Uterus (tissue), 2 donors: ENCODE measurements around the gene SH3GL3.
A peak's percentile ranks its signal among the peaks of the same experiment; 100 is the strongest.

Experiments
- POLR2A ChIP-seq, 2 donors: fragments of 450-650 bp; IDR thresholded peaks; one replicate each; pipeline ENCODE4 v1.6.1; 2016; ENCODE audit warnings: antibody characterized with exemption in 2 of 2, mild to moderate bottlenecking in 1 of 2, moderate library complexity in 1 of 2
- TF ChIP-seq, protein P1 (sequence below), 4 experiments: fragments of 200-600 bp in 2 of 4; fragments of 450-650 bp in 2 of 4; sonication (generic) in 2 of 4; IDR thresholded peaks; one replicate each; pipeline ENCODE4 v1.5.1; 2016 to 2019; ENCODE audit warnings: antibody characterized with exemption in 4 of 4, mild to moderate bottlenecking in 2 of 4, moderate library complexity in 1 of 4

DNA sequence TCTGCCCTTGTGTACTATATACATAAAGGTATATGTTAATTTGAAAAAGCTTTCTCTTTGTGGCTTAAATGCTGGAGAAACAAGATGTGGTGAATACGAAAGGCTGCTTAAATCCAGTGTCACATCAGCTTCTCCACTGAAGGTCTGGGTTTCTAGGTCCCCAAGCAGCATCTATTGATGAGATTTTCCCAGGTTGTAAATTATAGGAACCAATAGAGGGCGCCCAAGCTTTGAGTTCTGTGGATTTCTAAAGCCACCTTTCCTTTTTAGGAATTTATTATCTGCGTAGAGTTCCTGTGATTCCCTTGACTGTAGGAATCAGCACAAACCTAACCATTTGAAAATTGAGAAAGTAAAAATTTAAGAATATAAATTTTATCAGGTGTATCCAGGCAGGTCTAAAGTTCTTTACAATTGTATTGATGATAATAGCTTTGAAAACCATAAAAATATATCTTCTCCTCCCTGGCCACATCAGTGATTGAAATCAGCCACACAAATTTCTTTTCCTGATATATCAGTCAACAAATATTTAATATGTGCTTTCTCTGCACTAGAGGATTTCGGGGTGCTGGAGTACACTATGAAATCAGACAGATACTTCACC is 118.5 kb downstream of the SH3GL3 start:
- TF ChIP-seq, protein P1, sequence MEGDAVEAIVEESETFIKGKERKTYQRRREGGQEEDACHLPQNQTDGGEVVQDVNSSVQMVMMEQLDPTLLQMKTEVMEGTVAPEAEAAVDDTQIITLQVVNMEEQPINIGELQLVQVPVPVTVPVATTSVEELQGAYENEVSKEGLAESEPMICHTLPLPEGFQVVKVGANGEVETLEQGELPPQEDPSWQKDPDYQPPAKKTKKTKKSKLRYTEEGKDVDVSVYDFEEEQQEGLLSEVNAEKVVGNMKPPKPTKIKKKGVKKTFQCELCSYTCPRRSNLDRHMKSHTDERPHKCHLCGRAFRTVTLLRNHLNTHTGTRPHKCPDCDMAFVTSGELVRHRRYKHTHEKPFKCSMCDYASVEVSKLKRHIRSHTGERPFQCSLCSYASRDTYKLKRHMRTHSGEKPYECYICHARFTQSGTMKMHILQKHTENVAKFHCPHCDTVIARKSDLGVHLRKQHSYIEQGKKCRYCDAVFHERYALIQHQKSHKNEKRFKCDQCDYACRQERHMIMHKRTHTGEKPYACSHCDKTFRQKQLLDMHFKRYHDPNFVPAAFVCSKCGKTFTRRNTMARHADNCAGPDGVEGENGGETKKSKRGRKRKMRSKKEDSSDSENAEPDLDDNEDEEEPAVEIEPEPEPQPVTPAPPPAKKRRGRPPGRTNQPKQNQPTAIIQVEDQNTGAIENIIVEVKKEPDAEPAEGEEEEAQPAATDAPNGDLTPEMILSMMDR (IDR thresholded peaks at IDR 0.05): peak; percentile 46 to 60 (median 52)
- no peak for TF ChIP-seq POLR2A (IDR thresholded peaks at IDR 0.05)
